ENCODE results near the gene MICAL2.
A peak's percentile ranks its signal among the peaks of the same experiment; 100 is the strongest.
"Not testable (repeated sequence)": the region's sequence is repeated elsewhere in the genome, so short reads cannot be mapped to it uniquely, and the experiment has no call there.

MICAL2 gene

DNA sequence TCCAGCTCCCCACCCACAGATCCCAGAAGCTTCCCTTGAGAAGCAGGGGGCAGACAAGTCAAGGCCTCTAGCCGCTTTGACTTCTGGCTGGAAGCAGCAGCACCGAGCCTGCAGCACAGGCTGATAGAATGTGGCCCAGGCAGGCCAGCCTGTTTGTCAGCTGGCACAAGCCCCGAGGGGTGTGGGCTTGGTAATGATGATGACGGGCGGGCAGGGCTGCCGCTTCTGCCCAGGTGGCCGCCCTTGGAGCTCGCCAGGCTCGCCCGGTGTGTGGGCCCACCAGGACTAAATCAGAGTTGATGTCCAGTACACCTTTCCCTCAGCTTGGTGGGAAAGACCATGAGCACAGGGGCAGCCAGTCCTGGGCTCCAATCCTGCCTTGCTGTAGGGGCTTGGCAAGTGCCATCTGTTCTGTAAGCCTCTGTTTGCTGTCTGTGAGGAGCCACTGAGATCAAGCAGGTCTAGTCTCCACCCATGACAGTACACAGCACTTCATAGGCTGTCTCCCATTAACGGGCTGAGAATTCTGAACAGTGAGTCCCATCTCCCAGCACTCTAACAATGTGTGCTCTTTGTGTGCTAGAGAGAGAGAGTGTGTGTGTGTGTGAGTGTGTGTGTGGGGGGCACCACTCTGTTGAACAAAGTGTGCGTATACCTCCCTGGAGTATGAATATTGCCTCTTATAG is 26.8 kb downstream of the MICAL2 start:
- DNase-seq, result no peak

DNA sequence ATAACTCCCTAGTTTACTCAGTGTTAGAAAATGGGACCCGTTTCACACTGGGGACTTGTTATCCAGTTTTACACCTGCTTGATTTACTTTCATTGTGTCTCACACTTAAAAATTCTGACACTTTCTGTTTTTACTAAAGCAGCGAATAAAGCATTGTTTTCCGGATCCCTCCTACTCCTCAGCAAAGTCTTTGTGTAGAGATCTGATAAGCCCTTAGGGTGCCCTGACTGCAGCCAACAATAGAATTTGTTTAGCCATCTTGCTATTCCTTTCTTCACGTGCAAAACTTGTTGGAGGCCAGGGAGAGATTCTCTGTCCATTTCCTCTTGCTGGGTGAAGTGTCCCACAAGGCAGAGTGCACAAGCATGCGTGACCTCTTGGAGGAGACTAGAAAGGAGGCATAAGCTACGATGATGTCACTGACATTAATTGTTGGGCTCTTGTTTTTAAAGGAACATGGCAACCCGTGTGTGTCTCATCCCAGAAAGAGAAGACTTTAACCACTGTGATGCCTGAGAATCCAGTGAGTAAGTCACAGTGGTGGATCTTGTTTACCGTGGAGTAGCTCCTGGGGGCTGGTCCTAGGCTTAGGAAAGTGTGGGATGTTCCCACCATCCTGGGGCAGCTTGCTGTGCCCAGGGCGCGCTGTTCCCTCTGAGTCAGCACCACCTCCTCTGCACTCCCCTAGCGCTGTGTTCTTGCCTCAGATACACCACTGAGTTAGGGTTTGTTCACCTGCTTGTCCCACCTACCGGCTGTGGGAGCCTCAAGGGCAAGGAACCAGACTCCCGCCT is 27.7 kb downstream of the MICAL2 start:
- DNase-seq, result no peak

DNA sequence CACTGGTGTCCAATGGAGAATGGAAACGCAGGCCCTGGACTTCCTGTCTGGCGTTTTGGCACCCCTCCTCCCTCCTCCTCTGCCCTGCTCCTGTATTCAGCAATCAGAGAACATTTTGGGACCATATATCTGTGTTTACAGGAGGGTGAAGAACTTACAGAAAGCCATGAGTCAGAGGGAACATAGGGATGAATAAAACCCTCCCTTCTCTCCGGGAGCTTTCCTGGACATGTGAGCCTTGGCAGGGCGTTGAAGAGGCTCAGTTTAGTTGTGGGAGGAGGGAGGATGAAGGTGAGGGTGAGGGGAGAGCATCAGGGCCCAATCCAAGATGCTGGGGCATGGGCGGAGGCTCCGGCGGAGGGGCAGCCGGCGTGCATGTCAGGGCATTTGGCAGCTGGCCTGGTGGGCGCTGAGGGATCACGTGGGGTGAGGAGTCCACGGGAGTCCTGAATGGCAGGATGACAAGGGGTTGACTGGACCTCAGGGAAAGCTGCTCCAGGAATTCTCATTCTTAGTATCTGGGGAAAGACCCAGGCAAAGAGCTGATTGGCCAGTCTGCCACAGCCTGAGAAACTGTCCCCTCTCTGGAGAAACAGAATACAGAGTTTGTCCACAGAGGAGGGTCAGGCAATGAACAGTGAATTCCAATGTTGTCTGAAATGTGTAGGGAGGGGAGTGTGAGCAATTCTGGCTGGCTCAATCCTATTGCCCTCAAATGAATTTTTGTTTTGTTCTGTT is 28.9 kb downstream of the MICAL2 start:
- no peak for DNase-seq

DNA sequence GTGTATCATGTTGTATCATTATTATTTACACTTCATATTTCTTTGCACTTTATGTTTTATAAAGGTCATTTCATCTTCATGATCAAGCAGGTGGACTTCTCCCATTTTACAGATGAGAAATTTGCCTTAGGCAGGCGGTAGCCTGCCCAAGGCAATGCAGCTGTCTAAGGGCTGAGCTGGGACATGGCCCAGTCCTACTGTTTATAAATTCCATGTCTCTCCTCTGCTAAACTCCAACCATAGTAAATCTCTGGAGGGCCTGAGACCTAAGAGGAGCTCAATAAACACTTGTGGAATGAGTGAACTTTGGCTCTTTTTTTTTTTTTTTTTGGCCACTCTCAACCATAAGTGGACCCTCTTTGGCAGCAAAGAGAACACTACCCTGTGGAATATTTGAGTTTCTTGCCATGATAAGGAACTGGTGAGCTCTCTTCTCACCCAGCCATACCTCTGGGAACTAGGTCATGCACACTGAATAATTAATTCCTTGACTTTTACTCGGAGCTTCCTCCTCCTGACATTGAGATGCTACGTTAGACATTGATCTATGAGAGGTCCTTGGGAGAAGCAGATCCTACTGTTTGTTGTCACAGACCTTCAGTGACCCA is 29.9 kb downstream of the MICAL2 start:
- no peak for DNase-seq

DNA sequence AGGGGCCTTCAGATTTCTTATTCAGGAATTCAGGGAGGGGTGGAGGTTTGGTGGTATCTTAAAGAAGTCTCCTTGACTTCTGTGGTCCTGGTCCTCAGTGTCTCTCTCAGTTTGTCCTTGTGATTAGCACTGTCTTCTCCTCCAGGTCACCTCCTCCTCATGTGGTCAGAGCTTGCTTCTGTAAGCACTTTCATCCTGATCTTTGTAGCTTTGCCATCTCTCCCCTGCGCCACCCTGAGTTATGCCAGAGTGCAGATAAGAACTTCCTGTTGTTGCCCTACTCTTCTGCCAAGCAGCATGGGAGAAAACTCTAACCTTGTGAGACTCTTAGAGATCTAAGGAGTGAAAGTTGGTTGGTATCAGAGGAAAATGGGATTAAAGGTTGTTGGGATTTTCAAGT is 30.9 kb downstream of the MICAL2 start:
- DNase-seq, result peak; percentile 70

DNA sequence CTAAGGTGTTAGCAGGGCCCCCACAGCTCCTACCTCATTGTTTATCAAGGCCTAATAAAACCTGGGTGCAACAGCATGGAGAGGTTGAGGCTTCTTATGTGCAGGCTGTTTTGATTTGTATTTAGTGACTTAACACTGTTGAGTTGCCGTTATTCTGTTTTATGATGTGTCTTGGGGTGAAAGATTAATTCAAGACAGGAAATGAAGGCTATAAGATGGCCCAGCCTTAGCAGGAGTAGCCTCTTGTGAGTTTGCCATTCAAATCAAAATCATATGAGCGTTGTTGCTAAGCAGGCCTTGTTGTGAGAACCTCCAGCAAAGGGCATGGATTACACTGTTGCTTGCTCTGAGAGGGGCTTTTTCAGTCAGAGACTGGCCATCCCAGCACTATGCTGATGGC is 31.8 kb downstream of the MICAL2 start:
- no peak for DNase-seq

DNA sequence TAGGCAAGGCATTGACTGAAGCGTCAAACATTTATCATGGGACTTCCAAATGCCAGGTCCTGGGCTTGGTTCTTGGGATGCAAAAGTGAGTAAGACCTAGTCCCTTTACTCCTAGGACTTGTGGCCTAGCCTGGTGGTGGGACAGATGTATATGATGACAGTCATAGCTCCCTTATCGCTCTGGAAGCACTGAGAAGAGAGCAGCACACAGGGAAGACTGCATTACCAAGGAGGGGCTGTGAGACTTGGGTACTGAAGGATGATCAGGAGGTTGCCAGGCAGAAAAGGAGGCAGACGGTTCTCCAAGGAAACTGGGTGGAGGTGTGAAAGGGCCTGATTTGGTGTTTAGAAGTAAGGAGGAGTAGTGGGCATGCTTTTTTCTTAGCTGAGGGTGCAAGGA is 32.5 kb downstream of the MICAL2 start:
- no peak for DNase-seq

DNA sequence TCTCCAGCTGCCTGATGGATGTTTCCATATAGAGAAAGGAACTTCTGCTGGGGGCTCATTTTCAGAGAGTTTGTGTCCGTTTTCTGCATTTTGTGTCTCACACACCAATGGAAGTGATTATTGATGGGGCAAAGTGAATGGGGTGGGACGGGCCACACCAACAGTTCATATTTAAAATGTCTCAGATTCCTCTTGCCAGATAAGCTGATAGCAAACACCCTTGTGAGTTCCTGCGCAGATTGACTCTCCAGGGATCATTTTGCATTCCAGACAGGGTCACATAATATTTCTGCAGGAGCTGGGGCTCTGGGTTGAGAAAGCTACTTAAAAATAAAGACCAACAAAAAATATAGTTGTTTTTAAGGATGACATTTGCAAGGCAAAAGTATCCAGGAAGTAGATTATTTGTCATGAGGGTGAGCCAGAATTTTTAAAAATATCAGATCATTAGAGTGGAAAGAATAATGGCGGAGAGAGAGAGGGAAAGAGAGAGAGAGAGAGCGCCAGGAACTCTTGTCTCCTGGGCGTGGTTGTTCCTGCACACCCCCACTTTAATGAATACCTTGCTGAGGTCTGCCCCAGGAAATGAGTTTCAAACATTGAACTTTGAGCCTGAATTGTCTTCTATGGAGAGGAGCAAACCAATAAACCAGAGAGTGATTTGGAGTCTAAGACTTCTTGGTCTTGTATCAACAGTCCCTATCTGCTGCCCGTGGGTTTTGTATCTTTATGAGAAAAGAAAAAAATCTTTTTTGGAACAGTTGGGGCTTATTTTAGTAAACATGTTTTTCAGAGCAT is 33.3 kb downstream of the MICAL2 start:
- DNase-seq, result no peak

DNA sequence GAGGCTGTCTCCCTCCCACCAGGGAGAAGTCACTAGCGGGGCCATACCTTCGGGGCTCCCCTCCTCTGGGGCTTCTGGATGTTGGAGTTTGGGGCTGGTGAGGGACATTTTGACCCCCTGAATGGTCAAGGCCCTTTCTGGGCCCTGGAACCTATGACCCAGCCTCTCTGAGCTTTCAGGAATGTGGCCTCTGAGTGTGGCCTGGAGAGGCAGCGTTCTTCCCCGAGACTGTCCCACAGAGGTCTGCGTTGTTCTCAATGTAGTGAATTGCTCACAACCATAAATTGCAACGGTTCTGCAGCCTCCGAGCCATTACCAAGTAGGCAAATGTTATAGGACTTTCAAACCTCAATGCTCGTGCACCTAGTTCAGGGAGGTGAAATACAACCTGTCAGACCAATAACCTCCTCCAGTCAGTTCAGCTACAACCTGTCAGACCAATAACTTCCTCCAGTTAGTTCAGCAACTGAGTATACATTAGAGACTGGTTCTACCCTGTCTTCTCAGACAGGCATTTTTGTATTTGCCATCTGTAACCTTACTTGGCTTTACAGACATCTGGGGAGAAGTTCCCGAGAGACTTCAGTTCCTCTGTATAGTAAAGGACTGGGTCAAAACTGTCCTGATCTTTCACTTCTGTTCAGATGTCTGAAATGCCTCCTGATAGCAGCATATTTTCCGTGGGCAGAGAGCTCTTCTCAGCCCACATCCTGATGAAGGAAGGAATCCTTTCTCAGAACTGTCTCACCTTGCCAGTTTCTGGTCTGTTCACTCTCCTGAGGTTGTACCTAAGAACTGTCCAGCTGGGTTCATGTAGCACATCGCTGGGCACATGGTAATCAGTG is 34.2 kb downstream of the MICAL2 start:
- no peak for DNase-seq

DNA sequence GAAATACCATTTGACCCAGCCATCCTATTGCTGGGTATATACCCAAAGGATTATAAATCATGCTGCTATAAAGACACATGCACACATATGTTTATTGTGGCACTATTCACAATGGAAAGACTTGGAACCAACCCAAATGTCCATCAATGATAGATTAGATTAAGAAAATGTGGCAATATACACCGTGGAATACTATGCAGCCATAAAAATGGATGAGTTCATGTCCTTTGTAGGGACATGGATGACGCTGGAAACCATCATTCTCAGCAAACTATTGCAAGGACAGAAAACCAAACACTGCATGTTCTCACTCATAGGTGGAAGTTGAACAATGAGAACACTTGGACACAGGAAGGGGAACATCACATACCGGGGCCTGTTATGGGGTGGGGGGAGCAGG is 36.3 kb downstream of the MICAL2 start:
- DNase-seq, result not testable (repeated sequence)

DNA sequence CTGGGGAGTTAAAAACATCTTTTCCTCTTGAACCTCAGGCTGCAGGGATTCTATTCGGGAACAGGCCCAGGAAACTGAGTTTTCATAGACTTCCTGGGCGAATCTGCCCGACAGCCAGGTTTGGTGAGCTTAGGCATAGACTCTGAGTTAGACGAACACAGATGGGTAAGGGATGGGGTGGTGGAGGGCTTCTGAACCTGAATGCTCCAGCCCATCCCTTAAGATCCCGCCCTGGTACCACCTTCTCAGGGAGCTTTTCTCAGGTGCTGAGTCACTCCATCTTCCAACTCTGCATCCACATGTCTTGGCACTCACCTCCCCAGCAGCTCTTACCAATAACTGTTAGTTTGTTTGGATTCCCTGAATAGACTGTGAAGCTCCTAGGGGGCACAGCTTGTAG is 37.4 kb downstream of the MICAL2 start:
- no peak for DNase-seq

DNA sequence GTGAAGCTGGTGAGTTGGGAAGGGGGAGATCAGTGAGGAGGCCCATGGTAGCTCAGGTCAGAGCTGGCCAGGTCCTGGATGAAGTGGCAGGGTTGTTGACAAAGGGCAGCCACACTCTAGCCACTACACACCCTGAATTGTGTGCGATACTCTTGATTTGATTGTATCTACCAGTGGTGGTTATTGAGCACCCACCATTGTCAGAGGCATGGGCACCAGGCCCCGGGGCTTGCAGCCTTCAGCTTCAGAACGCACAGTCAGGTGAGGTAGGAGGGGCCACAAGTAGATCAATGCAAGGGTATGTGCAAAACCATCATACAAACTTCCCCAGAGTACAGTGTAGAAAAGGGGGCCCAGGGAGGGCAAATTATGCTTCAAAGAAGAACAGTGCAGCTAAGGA is 38.1 kb downstream of the MICAL2 start:
- DNase-seq, result no peak

DNA sequence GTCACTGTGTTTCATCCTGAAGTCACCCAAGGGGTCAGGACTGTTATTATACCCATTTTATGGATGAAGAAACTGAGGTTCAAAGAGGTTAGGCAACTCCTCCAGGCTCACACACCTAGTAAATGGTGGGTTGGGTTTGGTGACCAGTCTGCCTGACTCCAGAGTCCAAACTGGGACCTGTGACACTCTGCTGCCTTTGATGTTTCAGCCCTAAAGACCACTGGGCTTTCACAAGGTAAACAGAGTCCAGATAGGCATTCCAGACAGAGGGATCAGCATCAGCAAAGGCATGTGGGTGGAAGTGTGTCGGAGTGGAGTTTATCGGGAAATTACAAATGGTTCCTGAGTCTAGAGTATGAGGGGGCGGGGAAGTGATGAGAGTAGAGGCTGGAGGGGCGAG is 38.5 kb downstream of the MICAL2 start:
- DNase-seq, result no peak

DNA sequence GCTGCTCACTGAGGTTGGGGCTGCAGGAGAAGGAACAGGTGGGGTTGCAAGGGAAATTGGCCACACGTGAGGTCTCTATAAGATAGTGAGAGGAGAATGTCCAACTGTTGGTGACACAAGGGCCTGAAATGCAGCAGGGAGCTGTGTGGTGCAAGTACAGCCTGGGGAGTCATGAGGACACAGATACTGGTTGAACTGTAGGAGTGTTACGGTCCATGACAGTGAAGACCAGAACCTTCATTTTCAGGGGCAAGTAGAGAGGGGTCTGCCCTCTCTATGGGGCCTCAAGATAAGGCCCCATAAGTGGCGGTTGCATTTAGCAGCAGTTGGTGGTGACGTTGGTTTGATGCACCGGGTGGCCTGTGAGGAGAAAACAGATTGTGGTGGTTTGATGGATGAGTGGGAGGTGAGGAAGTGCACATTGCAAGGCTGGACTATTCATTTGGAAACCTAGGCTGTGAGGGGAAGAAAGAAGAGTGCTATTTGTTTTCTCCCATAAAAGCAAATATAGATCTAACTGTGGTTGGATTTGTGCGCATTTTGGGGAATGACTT is 39.4 kb downstream of the MICAL2 start:
- DNase-seq, result peak; percentile 94

DNA sequence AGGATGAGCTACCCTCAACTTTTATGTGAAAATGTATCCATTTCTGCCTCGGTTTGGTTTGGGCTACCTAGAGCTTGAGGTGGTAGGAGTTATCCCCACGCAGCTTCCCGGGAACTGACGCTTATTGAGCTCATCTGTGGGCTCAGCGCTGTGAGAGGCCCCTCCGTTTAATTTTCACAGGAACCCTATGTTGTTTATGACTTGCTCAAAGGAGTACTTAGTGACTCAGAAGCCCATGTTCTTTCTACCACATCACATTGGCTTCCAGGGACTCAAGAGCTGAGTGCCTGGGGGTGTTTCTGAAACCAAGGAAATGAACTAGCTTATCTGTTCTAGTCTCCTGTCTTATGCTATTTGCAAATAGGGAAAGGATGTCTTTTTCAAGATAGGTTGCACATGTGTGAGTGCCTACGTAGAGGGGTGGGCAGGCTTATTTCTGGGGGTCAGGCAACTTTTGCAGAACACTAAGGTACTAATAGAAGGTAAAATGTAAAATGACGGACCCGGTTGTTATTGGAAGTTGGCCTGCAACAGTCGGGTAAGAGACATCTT is 40.5 kb downstream of the MICAL2 start:
- peak; percentile 77 for DNase-seq

DNA sequence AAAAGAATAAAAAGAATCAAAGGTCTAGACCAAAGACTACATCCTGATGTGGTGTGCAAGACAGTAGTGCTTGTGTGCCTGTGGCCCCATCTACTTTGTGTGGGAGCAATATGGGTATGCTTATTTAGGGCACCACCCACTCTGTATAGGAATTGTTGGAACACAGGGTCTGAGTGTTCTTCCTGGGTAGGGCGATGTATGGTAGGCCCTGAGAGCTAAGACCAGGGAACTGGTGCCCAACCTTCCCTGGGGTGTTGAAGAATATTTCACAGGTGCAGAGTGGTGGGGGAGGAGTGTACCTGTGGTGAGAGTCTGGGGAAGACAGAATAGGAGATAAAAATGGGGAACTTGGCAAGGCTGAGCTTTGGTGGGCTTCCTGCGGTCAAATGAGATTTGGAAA is 41.9 kb downstream of the MICAL2 start:
- DNase-seq, result peak; percentile 64

DNA sequence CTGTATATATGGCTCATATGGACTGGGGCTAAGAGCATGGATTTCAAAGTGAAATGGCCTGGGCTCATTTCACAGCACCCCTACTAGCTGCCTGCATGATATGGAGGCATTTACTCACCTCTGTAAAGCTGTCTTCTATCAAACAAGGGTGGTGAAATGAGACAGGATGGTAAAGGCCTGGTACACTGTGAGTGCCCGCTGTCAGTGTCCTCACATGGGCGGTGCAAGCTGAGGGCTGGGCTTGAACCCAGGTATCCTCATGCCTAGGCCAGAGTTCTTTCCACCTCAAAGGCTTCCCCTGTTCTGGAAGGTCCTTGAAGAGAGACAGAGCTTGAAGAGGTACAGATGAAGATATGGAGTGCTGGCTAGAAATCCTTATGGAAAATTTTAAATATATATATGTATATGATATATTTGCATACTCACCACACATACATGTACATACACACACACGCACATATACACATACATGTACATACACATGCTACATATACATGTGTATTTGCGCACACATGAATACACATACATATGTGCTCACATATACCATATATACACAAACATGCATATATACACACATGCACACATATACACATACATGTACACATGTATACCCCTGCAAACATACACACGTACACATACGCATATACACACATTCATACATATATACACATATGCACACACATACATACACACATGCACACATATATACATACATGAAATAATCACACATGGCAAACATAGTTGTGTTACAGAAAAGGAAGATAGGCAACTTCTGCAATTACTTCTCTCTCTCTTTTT is 44.7 kb downstream of the MICAL2 start:
- DNase-seq, result no peak

DNA sequence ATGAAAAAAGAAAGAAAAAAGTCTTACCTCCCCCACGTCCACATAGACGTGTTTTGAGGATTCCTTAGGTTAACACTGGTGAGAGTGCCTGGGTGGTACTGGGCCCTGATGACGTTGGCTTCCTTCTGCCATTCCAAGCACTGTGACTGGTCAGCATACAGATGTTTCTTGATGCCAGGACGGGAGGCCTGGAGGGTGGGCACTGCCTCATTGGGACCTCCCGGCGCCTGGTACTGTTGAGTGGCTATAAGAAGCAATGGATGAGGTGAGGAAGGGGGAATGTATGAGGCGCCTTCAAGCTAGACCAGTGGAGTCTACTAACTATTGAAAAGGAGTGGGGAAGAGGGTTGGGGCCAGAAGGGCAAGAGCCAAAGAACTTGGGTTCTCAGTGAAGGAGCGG is 45.3 kb downstream of the MICAL2 start:
- DNase-seq, result no peak

DNA sequence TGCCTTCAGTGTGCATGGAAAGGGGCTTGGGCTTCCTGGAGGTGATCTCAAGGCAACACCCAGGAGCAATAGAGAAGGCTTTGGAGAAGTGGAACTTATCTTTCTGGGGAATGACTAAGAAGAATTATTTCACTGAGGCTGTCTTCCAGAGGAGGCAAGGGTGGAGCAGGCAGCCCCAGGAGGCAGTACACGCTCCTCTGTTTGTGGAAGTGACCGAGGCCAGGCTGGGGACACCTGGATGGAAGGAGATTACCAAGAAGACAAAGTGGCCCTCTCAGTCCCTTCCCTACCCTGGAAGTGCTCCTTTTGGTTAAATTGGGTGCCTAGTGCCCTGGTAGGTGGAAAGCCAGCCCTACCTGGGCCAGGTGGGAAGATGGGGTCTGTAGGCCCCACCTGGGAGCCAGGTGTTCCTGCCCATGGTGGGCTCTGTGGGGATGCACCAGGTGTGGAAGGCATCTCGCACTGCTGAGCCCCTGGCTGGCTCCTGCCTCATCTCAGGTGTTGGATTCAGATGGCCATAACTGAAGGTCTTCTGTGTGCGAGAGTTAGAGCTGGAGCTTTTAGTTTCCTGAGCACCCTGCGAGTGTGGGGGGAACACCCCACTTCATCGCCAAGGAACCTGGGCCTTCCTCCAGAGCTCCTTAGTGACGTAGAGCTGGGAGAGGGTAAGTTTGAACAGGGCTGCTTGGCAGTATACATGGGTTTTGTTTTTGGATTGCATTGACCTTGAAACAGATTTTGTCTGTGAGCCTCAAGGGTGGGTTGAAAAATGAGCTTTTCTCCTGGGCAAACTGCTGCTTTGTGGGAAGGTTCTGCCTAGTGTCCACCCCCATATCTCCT is 46.1 kb downstream of the MICAL2 start:
- DNase-seq, result no peak
